Activated CD8-positive, alpha-beta memory T cell treated with anti-CD3 and anti-CD28 coated beads for 4 hours (primary cell): ENCODE measurements around the gene LRRC59.

ENCODE experiments used
- DNase-seq, 2 donors: peaks; one replicate each; pipeline ENCODE4 v3.0.0-alpha.2; 2020; ENCODE audit warnings: low read depth in 2 of 2

LRRC59 gene

DNA sequence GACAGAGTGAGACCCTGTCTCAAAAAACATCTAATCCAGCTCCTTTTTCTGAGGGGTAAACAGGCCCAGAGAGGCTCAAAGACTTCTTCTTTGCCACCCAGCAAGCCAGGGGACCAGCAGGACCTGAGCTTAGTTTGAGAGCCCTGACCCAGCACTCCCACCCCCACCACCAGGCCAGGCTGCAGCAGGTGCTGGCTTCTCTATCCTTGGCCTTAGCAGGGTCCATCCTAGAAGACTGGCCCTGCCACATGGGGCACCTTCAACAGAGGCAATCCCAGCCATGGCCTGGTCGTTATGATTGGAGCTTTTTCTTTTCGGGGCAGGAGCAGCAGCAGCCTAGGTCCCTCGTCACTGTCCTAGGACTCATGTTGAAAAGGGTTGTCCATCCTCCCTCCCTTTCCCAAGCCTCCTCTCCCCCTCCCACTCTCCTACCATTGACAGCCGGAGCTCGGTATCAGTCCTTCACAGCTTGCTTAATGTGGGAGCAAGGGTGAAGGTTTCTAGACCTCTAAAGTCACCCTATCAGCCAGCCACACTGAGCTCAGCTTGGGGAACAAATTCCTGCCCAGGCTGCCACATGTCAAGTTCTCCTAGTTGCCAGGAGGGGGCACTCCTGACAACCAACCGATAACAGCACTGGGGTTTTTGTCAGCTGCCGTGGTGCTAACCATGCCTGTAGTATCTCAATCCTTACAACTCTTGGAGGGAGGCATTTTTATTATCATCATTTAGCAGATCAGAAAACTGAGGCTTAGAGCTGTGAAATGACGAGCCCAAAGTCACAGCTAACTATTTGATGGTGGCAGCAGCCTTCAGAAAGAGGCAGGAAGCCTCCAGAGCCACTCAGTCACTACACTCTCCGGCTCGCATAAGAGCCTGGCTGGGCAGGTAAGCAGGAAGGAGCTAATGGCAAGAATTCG, 35.5 kb downstream of the LRRC59 start:
- peak; percentile 20 to 24 for DNase-seq

DNA sequence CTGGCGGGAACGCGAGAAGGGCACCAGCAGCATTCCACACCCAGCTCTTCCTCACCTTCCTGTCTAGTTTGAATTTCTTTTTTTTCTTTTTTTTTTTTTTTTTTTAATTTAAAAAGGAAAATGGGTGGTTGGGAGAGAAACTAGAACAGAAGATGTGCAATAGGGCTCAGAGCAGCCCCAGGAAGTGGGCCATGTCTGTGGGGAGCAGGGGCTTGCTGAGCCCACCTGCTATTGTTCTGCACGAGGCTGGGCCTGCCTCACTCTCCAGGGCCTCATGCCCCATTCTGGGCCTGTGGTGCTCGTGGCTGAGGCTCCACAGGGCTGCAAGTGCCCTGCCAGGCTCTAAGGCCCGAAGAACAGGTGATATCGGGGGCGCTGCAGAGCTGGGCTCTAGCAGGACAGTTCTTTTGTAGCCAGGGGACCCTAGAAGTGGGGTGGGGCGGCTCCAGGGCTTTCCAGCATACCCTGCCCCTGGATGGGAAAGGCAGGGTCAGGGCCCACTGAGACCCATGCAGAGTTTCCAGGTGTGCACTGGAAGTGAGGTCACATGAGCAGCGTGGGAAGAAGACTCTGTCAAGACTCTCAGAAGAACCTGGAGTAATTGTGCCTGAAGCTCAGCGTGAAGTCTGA, 36.7 kb downstream of the LRRC59 start:
- DNase-seq = no peak

DNA sequence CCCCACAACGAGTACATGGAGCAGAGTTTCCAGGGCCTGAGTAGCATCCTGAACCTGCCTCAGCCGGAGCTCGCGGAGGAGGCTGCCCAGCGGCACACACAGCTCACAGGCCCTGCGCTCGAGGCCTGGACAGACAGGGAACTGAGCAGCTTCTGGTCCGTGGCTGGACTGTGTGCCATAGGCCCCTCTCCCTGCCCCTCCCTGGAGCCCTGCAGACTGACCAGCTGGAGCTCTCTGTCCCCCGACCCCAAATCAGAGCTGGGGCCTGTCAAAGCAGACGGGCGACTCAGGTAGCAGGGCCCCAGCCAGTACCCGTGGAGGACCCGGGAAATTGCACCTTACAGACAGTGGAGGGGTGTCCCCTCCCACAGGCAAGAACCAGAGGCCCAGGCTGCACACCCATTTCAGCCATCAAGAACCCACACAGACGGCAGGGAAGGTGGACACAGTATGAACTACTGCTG, 37.3 kb downstream of the LRRC59 start:
- DNase-seq = no peak

DNA sequence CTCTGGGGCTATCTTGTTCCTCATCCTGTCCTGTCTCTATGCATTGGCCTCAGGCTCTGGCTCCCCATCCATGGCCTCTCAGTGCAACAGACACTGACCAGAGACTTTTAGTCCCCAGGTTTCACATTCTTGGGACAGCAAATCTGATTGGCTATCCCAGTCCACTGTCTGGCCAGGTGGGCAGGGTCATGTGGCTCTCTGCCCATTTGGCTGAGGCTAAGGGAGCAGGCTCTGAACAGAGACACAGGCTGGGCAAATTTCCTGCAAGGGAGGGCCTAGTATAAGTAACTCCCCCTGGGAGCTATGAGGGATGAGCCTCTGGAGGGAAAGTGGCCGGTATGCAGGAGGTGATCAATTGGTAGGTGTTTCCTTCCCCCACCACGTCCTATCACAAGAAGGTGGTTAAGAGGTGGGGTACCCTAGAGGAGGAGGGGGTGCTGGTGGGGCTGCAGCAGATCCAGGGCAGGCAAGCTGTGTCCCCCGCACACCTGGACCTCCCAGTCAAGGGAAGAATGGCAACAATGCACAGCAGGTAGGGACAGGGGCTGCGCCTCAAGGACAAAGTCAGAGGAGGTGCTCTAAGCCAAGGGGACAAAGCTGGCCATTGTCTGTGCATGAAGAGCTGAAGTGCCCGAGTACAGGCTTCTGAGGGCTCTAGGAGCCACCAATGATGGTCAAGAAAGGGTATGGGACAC, 38.2 kb downstream of the LRRC59 start:
- no peak for DNase-seq

DNA sequence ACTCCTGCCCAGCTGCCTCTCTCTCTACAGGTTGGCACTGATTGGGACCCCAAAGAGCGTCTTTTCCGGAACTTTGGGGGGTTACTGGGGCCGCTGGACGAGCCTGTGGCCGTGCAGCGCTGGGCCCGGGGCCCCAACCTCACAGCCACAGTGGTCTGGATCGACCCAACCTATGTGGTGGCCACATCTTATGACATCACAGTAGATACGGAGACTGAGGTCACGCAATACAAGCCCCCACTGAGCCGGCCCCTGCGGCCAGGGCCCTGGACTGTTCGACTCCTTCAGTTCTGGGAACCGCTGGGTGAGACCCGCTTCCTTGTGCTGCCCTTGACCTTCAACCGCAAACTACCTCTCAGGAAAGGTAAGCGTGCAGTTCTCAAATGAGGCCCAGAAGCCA, 39.1 kb downstream of the LRRC59 start:
- DNase-seq = no peak

DNA sequence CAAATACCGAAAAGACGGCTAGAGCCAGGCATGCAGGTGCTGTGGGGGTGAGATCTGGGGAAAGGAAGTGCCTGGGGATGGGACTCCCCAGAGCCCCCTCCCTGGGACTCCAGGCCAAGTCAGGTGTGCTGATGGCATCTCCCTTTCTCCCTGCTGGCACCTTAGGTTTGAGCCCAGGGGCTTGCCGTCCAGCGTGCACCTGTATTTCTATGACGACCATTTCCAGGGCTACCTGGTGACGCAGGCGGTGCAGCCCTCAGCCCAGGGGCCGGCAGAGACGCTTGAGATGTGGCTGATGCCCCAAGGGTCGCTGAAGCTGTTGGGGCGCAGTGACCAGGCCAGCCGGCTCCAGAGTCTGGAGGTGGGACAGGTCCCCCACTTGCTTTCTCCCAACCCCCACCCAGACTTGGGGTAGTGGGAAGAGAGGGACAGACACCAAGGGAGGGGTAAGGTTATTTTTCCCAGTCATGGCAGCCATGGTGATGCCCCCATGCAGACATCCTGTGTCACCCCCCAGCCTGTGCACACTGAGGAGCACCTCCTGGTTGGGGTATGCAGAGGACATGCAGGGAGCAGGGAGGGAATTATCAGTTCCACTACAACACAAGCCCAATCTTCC, 40.3 kb downstream of the LRRC59 start:
- no peak for DNase-seq

DNA sequence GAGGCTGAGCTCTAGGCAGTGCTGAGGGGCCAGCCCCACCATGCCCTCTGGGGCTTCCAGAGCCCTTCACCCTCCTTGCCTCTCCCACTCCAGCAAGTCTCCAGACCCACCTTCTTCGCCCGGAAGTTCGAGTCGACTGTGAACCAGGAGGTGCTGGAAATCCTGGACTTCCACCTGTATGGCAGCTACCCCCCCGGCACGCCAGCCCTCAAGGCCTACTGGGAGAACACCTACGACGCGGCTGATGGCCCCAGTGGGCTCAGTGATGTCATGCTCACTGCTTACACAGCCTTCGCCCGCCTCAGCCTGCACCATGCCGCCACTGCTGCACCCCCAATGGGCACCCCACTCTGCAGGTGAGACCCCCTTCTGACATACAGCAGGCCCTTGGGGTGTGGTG, 40.9 kb downstream of the LRRC59 start:
- no peak for DNase-seq

DNA sequence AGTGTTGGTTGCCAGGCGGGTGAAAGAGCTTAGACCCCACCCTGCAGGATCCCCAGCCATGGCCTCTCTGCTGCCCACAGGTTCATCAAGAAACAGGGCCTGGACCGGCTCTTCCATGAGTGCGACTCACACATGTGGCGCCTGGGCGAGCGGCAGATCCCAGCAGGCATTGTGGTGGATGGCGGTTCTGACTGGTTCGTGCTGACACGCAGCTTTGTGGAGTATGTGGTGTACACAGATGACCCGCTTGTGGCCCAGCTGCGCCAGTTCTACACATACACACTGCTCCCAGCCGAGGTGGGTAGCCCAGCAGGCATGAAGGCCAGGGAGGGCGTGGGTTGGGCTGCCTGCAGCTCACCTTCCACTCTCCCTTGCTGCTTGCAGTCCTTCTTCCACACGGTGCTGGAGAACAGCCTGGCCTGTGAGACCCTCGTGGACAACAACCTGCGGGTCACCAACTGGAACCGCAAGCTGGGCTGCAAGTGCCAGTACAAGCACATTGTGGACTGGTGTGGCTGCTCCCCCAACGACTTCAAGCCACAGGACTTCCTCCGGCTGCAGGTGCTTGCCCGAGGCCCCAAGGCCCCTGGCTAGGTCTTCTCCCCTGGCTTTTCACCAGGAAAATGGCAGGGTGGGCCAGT, 41.5 kb downstream of the LRRC59 start:
- DNase-seq = no peak

DNA sequence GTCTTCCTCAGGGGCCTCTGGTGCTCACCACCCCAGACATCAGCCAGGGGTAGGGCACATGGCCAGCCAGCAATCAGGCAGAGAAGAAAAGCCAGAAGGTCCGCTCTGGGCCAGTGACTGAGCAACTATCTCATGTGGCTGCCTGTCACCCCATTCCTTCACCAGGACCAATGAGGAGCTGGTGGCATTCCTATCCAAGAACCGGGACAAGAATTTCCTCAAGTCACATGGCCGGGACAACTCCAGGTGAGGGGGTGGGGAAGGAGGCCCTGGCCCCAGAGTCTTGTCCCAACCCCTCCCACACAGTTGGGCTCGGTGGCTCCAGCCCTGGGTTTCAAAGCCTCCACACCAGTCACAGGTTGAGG, 42.0 kb downstream of the LRRC59 start:
- DNase-seq = no peak

DNA sequence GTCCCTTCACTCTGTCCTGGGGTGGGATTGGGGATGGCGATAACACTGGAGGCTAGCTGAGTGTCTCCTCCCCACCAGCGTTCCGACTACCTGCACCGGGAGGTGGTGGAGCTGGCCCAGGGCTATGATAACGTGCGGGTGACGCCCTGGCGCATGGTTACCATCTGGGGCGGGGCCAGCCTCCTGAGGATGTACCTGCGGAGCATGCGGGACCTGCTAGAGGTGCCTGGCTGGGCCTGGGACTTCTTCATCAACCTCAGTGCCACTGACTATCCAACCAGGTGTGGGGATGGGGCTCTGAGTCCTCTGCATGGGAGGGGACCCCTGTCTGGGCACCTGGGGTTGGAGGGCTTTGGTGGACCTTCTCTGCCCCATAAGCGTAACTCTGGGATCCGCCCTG, 42.5 kb downstream of the LRRC59 start:
- DNase-seq = no peak

DNA sequence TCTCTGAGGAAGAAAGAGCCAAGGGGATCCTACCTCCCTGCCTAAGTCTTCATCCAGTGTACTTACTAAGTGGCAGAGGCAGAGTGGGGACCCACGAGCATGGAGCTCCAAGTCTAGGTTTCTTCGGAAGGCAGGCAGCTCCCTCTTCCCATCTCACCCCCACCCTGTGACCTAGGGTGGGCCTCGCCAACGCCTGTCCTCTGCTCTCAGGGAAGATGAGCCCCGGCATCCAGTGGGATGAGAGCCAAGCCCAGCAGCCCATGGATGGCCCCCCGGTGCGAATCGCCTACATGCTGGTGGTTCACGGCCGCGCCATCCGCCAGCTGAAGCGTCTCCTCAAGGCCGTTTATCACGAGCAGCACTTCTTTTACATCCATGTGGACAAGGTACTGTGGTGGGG, 43.1 kb downstream of the LRRC59 start:
- no peak for DNase-seq

DNA sequence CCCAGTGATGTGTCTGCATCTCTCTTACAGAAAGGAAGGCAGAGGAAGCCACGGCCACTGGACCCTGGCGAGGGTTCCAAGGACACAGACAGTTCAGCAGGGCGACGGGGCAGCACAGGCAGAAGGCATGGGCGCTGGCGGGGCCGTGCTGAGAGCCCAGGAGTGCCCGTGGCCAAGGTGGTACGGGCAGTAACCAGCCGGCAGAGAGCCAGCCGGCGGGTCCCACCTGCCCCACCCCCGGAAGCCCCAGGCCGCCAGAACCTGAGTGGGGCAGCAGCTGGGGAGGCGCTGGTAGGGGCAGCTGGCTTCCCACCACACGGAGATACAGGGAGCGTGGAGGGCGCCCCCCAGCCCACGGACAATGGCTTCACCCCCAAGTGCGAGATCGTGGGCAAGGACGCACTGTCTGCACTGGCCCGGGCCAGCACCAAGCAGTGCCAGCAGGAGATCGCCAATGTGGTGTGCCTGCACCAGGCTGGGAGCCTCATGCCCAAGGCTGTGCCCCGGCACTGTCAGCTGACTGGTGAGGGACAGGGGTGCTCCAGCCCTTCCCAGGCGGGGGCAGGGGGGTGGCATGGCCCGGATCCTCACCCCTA, 43.6 kb downstream of the LRRC59 start:
- no peak for DNase-seq

DNA sequence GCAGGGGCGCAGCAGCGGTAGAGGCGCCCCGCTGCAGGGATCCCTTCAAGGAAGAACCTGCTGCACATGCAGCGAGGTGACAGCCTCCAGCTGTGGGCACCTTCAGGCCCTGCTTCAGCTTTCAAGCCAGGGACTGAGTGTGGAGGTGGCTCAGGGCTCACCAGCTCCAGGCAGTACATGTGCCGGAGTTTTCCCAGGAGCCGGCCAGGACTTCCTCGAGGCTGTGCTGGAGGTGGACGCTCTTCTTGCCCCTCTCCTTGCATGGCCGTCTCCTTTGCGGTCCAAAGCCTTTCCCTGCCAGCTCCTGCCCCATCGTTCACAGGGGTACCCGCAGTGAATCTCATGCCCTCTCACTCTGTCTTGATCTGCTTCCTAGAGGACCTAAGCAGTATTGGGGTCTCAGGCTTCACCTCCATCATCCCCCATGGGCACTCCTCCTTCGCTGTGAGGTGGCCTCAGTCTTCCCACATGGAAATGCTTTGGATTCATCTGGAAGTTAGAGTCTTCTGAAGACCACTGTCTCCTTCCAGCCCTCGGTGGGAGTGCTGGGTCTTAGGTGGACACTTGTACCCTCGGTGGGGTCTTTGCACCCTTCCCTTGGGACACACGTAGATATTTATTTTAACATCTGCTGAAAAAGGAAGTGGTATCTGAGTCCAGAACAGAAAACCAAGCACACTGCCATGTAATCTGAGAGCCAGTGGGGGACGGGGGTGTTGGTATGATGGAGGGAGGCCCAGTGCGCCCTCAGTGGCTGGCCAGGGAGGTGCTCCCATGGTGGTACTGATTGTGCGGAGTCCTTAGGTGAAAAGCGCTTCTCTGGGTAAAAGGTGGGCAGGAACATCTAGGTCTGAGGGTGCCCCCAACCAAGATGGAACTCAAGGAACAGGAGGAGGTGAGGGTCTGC, 44.4 kb downstream of the LRRC59 start:
- DNase-seq = no peak

DNA sequence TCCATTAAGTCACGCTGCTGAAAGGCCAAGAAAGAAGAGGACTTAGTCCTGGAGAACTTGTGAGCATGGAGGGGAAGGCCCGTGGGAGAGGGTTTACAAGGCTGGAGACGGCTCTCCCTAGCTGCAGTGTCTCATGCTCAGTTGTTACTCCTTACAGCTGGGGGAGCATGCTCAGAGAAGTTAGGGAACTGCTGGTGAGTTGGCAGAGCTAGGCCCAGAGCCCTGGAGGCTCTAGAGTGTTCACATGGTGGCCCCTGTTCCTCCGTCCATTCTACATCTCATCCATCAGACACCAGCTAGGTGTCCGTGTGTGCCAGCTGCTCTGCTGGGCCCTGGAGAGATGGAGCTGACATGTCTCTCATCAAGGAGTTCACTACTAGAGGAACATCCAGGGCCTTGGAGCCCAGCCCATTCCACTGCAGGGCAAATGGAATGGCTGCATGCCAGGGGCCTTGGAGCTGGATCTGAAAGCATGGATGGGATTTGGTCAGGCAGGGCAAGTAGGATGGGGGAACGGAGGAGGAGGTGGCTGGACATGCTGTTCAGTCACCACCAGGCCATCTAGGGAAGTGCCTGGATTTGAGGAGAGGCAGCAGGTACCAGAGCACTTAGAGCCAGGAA, 45.1 kb downstream of the LRRC59 start:
- DNase-seq = no peak

DNA sequence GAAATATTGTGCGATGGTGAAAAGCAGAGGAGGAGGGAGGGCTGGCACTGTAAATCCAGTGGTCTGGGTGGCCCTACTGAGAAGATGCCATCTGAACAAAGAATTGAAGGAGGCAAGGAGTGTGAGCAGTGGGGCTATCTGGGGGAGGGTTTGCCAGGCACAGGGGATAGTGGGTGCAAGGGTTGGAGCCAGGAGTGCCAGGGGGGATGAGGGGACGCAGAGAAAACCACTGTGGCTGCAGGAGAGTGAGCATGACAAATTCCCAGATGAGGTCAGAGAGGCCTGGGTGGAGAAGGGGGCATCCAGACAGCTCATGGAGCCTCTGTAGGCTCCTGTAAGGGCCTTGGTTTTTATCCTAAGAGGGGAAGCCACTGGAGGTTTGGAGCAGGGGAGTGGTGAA, 46.6 kb downstream of the LRRC59 start:
- DNase-seq = no peak

DNA sequence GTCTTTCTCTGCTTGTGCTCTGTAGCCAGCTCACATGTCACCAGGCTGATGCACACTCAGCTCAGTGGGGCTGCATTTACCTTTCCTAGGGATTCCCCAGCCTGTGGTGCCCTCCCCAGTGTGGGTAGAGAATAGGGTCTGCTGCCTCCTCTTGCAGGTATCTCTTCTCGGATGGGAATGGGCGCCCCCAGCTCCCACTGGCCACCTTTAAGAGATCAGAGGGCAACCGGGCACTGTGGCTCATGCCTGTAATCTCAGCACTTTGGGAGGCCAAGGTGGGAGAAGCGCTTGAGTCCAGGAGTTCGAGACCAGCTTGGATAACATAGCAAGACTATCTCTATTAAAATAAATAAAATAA, 48.1 kb downstream of the LRRC59 start:
- no peak for DNase-seq

DNA sequence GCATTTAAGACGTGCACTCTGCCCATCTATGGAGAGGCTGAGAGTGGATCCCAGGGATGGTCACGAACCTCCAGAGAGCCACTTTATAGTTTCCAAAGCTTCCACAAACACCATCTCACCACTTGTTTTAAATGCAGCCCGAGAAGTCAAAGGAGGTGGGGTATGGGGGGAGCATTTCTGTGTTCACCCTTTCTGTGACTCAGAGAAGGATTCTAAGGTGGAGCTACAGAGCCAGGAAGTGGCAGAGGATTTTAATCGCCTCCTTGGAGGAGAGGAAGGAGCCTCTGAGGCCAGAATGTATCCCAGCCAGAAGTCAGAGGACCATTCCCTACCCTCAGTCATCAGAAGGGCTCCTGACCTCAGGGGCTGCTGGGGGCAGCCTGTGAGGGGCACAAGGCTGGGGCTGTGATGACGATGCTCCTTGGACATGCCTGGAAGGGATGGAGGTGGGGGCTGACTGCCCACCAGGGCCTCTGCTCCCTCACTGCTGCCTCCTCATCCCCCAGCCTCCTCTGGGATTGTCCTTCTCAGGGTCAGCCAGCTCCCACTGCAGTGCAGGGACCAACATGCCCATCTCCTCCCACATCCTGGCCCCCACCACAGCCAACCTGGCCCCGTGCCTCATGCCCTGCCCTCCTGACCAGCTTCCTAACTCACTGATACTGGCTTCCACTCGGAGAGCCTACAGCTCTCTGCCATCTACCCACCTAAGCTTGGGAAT, 48.6 kb downstream of the LRRC59 start:
- no peak for DNase-seq

DNA sequence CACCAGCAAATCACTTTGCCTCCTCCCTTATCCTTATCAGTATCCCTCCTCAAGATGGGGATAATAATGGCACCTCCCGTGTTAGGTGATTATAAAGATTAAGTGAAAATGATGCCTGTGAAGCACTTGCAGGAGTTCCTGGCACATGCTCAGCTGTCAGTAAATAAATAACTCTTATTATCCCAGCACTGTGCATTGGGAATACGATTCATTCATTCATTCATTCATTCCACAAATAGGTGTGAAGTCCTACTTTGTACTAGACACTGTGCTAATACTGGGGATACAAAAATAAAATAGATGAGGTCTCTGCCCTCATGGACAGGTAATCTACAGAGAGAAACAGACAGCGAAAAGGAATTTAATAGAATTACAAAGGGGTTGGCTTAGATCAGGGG, 49.4 kb downstream of the LRRC59 start:
- no peak for DNase-seq
